ENCODE measurements around the gene COMMD3.

Gene COMMD3

GRCh38 chr10:22368981-22369380, 52.8 kb downstream of the COMMD3 start:
- no peak for DNase-seq

- DNase-seq, result peak; percentile 43 to 59
These were observed 53.4 kb downstream of the COMMD3 start for GRCh38 chr10:22369434-22370072.
